ENCODE measurements around the gene LRRFIP2.

The LRRFIP2 gene

DNA sequence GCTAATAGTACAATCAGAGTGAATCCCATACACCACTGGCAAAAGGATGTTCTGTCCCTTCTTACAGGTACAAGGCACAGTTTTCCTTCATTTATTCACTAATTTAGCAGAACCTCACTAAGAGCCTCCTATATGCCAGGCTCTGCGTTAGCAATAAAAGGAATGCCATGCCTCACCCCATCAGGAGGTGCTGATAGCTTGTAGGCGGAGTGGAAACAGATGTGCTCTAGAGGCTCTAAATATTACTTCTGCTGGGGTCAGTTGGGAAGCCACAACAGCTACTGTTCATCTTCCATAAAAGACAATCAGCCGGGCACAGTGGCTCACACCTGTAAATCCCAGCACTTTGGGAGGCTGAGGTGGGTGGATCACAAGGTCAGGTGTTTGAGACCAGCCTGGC, 156.7 kb downstream of the LRRFIP2 start:
- DNase-seq: no peak

- DNase-seq: no peak
Observed at GRCh38 chr3:37016903-37017302, 157.5 kb downstream of the LRRFIP2 start.

DNA sequence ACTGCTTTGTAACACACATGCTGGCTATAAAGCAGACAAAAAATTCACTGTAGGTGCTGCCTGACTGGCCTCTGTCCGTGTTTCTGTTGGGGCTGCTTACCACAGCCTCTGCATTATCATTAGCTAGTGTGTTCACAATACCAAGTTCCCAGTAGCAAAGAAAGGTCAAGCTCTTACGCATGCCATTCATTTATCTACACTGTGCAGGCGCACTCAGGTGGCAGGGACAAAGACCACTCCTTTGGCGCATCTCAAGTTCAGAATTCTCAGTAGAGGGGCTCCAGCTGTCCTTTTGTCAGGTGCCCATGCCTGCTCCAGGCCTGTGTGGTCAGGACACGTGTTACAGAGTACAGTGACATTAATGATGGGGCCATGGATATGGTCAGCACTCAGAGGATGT, 158.7 kb downstream of the LRRFIP2 start:
- DNase-seq: no peak

DNA sequence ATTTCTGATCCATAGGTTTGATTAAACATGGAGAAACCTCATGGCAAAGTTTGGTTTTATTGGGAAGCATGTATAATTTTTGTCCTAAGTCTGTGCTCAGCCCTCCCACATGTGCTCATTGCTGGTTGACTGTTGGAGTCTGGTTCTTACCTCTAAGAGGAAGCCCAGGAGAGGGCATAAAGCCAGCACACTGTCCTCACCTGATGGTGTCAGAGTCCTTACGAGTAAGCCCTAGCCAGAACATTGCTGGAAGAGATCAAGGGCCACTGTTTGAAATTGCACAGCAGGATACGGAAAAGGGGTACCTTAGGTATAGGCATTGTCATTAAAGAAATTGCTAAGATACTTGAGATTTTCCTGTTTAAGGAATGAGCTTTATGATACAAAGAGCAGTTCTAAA, 159.8 kb downstream of the LRRFIP2 start:
- DNase-seq: no peak
